ENCODE results near the gene MISP. TPM values are rescaled to one million over a fixed set of nuclear protein-coding genes. Genes with fewer than 3 reads are reported as not detected.

The MISP gene
- total and polyA plus RNA-seq, 4 donors, result 0.12 to 53.3 (median 1.0) TPM; not detected in 1

GRCh38 chr19:749811-750210 lies 1.1 kb upstream of the MISP start:
- 65 to 77% methylated on average over 14 of the region's 14 CpGs for WGBS, 2 donors

DNA sequence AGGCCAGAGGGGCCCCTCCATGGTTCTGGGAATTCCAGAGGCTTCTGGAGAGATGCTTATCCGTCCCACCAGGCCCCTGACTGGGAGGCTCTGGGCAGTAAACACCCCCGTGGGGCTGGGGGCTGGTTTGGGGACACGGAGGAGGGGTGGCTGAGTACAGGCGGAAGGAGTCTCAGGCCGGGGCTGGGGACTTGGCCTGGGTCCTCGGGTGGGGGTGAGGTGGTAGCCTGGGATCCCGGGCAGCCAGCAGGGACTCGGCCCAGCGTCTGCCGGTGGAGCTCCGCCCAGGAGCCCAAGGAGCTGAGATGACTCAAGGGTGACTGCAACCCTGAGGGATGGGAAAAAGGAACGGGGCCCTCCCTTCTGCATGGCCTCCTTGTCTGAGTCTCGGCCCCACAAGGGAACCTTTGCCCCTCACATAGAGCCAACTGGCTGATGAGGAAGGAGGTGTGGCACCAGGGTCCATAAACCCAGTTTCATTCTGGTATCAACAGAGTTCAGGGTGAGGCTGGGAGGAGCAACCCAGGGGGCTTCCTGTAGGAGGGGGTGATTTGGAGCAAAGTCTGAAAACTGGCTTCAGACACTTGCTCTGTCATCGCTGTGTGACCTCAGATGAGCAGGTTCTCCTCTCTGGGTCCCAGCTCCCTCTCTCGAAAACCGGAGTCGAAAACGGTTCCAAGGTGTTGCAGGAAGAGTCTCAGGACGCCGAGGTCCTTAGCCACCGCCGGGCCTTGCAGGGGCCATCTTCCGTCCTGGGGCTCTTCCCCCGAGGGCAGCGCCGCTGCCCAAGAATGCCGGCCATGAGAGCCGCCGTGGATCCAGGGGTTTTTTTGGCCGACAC lies 809 bp downstream of the MISP start:
- no peak overlapping the region for H3K4me3 ChIP-seq (ENCODE audit: low read length in 2 of 2)
- H3K27me3 ChIP-seq (ENCODE audit: control insufficient read depth in 1 of 2, insufficient read depth in 2 of 2, low read length in 1 of 2), result no peaks in the 10 kb centered on the region
- H3K27ac ChIP-seq (ENCODE audit: low read depth in 1 of 2, low read length in 2 of 2), result no peak overlapping the region
- 55 to 58% methylated on average over 28 to 30 of the region's 30 CpGs for WGBS, 2 donors
- intact Hi-C loops (cut with DNase I), result no loop called here
- H3K36me3 ChIP-seq (ENCODE audit: control insufficient read depth in 1 of 2, insufficient read depth in 2 of 2, low read length in 1 of 2), result no peaks in the 10 kb centered on the region
- DNase-seq (peak in 1 of 2 donors; percentile 81), ATAC-seq (ENCODE audit: low FRiP score) (no peak)
- H3K4me1 ChIP-seq (ENCODE audit: control insufficient read depth in 1 of 2, insufficient read depth in 2 of 2, low read length in 2 of 2), result no peaks in the 10 kb centered on the region
- H3K9me3 ChIP-seq (ENCODE audit: control insufficient read depth, low read length), result no peaks in the 10 kb centered on the region

More at GRCh38 chr19:749811-750210, 1.1 kb upstream of the MISP start:
- intact Hi-C loops (cut with DNase I), result no loop called here
- H3K36me3 ChIP-seq (ENCODE audit: control insufficient read depth in 1 of 2, insufficient read depth in 2 of 2, low read length in 1 of 2), result no peaks in the 10 kb centered on the region
- ATAC-seq (ENCODE audit: low FRiP score) (no peak), DNase-seq (no peak)
- no peaks in the 10 kb centered on the region for H3K27me3 ChIP-seq (ENCODE audit: control insufficient read depth in 1 of 2, insufficient read depth in 2 of 2, low read length in 1 of 2)
- no peaks in the 10 kb centered on the region for H3K4me1 ChIP-seq (ENCODE audit: control insufficient read depth in 1 of 2, insufficient read depth in 2 of 2, low read length in 2 of 2)
- H3K4me3 ChIP-seq (ENCODE audit: low read length in 2 of 2), result no peak overlapping the region
- no peak overlapping the region for H3K27ac ChIP-seq (ENCODE audit: low read depth in 1 of 2, low read length in 2 of 2)
- H3K9me3 ChIP-seq (ENCODE audit: control insufficient read depth, low read length), result peaks cover 2% of the 10 kb centered on the region

GRCh38 chr19:752652-753517 lies 2.0 kb downstream of the MISP start:
- Histone ChIP-seq H3K4me1 (ENCODE audit: control insufficient read depth in 1 of 2, insufficient read depth in 2 of 2, low read length in 2 of 2) (no peaks in the 10 kb centered on the region), H3K4me3 (ENCODE audit: low read length in 2 of 2) (no peak overlapping the region), H3K27ac (ENCODE audit: low read depth in 1 of 2, low read length in 2 of 2) (no peak overlapping the region), H3K27me3 (ENCODE audit: control insufficient read depth in 1 of 2, insufficient read depth in 2 of 2, low read length in 1 of 2) (no peaks in the 10 kb centered on the region), H3K36me3 (ENCODE audit: control insufficient read depth in 1 of 2, insufficient read depth in 2 of 2, low read length in 1 of 2) (no peaks in the 10 kb centered on the region), H3K9me3 (ENCODE audit: control insufficient read depth, low read length) (no peaks in the 10 kb centered on the region)
- intact Hi-C loops (cut with DNase I), result no loop called here
- DNase-seq (peak; percentile 73 to 80), ATAC-seq (ENCODE audit: low FRiP score) (no peak)
- WGBS, 2 donors, result 41% methylated on average over 33 to 39 of the region's 39 CpGs

DNA sequence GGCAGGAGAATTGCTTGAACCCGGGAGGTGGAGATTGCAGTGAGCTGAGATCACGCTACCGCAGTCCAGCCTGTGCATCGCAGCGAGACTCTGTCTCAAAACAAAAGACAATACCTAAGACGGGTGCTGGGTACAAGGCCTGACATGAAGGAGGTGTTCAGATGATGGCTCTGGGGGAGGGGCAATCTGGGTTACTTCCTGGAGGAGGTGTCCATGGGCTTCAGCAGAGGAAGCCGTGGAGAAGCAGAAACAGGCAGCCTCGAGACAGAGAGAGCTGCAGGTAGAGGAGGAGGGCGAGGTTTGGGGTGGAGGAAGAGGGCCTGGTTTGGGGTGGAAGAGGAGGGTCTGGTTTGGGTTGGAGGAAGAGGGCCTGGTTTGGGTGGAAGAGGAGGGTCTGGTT lies 3.6 kb downstream of the MISP start:
- no peak for ATAC-seq (ENCODE audit: low FRiP score)
- WGBS, 2 donors, result 93 to 95% methylated on average over 9 of the region's 9 CpGs
- Histone ChIP-seq H3K27ac (ENCODE audit: low read depth in 1 of 2, low read length in 2 of 2) (no peak overlapping the region), H3K4me3 (ENCODE audit: low read length in 2 of 2) (no peak overlapping the region), H3K9me3 (ENCODE audit: control insufficient read depth, low read length) (peaks cover 3% of the 10 kb centered on the region), H3K27me3 (ENCODE audit: control insufficient read depth in 1 of 2, insufficient read depth in 2 of 2, low read length in 1 of 2) (no peaks in the 10 kb centered on the region), H3K4me1 (ENCODE audit: control insufficient read depth in 1 of 2, insufficient read depth in 2 of 2, low read length in 2 of 2) (no peaks in the 10 kb centered on the region), H3K36me3 (ENCODE audit: control insufficient read depth in 1 of 2, insufficient read depth in 2 of 2, low read length in 1 of 2) (no peaks in the 10 kb centered on the region)
- no peak for DNase-seq
- intact Hi-C loops (cut with DNase I), result no loop called here

- no peak for ATAC-seq (ENCODE audit: low FRiP score)
- intact Hi-C loops (cut with DNase I), result no loop called here
- H3K4me3 ChIP-seq (ENCODE audit: low read length in 2 of 2), result no peak overlapping the region
- H3K9me3 ChIP-seq (ENCODE audit: control insufficient read depth, low read length), result peaks cover 3% of the 10 kb centered on the region
- H3K36me3 ChIP-seq (ENCODE audit: control insufficient read depth in 1 of 2, insufficient read depth in 2 of 2, low read length in 1 of 2), result no peaks in the 10 kb centered on the region
- no peaks in the 10 kb centered on the region for H3K4me1 ChIP-seq (ENCODE audit: control insufficient read depth in 1 of 2, insufficient read depth in 2 of 2, low read length in 2 of 2)
- no peak overlapping the region for H3K27ac ChIP-seq (ENCODE audit: low read depth in 1 of 2, low read length in 2 of 2)
- WGBS, 2 donors, result 94 to 96% methylated on average over 15 of the region's 15 CpGs
- H3K27me3 ChIP-seq (ENCODE audit: control insufficient read depth in 1 of 2, insufficient read depth in 2 of 2, low read length in 1 of 2), result no peaks in the 10 kb centered on the region
- DNase-seq, result no peak
Measured at GRCh38 chr19:755063-755462, 4.2 kb downstream of the MISP start.

DNA sequence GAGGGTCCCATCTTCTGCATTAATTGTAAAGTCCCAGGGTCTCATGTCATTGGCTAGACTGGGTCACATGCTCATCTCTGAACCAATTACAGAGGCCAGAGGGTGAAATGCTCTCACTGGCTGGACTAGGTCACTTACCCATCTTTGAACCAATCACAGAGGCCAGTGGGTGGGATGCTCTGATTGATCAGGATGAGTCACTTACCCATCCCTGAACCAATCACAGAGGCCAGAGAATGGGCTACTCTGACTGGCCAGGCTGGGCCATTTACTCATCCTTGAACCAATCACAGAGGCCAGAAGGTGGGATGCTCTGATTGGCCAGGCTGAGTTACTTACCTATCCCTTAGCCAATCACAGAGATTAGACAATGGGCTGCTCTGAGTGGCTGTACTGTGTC lies 5.3 kb downstream of the MISP start:
- no peak overlapping the region for H3K4me3 ChIP-seq (ENCODE audit: low read length in 2 of 2)
- peaks cover 3% of the 10 kb centered on the region for H3K9me3 ChIP-seq (ENCODE audit: control insufficient read depth, low read length)
- DNase-seq (no peak), ATAC-seq (ENCODE audit: low FRiP score) (no peak)
- no peak overlapping the region for H3K27ac ChIP-seq (ENCODE audit: low read depth in 1 of 2, low read length in 2 of 2)
- intact Hi-C loops (cut with DNase I), result no loop called here
- H3K27me3 ChIP-seq (ENCODE audit: control insufficient read depth in 1 of 2, insufficient read depth in 2 of 2, low read length in 1 of 2), result no peaks in the 10 kb centered on the region
- H3K36me3 ChIP-seq (ENCODE audit: control insufficient read depth in 1 of 2, insufficient read depth in 2 of 2, low read length in 1 of 2), result no peaks in the 10 kb centered on the region
- no peaks in the 10 kb centered on the region for H3K4me1 ChIP-seq (ENCODE audit: control insufficient read depth in 1 of 2, insufficient read depth in 2 of 2, low read length in 2 of 2)

- intact Hi-C loops (cut with DNase I), result no loop called here
- 87 to 90% methylated on average over 35 to 36 of the region's 36 CpGs for WGBS, 2 donors
- ATAC-seq (ENCODE audit: low FRiP score) (no peak), DNase-seq (no peak)
- Histone ChIP-seq H3K4me1 (ENCODE audit: control insufficient read depth in 1 of 2, insufficient read depth in 2 of 2, low read length in 2 of 2) (no peaks in the 10 kb centered on the region), H3K9me3 (ENCODE audit: control insufficient read depth, low read length) (peaks cover 3% of the 10 kb centered on the region), H3K27ac (ENCODE audit: low read depth in 1 of 2, low read length in 2 of 2) (no peak overlapping the region), H3K27me3 (ENCODE audit: control insufficient read depth in 1 of 2, insufficient read depth in 2 of 2, low read length in 1 of 2) (no peaks in the 10 kb centered on the region), H3K4me3 (ENCODE audit: low read length in 2 of 2) (no peak overlapping the region), H3K36me3 (ENCODE audit: control insufficient read depth in 1 of 2, insufficient read depth in 2 of 2, low read length in 1 of 2) (no peaks in the 10 kb centered on the region)
Measured at GRCh38 chr19:756821-757688, 6.1 kb downstream of the MISP start.

DNA sequence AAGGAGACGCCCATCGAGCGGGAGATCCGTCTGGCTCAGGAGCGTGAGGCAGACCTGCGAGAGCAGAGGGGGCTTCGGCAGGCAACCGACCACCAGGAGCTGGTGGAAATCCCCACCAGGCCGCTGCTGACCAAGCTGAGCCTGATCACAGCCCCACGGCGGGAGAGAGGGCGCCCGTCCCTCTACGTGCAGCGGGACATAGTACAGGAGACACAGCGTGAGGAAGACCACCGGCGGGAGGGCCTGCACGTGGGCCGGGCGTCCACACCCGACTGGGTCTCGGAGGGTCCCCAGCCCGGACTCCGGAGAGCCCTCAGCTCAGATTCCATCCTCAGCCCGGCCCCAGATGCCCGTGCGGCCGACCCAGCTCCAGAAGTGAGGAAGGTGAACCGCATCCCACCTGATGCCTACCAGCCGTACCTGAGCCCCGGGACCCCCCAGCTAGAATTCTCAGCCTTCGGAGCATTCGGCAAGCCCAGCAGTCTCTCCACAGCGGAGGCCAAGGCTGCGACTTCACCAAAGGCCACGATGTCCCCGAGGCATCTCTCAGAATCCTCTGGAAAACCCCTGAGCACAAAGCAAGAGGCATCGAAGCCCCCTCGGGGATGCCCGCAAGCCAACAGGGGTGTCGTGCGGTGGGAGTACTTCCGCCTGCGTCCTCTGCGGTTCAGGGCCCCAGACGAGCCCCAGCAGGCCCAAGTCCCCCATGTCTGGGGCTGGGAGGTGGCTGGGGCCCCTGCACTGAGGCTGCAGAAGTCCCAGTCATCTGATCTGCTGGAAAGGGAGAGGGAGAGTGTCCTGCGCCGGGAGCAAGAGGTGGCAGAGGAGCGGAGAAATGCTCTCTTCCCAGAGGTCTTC lies 7.1 kb downstream of the MISP start:
- intact Hi-C loops (cut with DNase I), result no loop called here
- 95 to 96% methylated on average over 50 of the region's 50 CpGs for WGBS, 2 donors
- DNase-seq, result no peak

More for the DNA sequence above, 7.1 kb downstream of the MISP start:
- ATAC-seq (ENCODE audit: low FRiP score), result peak; percentile 24
- H3K4me3 ChIP-seq (ENCODE audit: low read length in 2 of 2), result no peak overlapping the region
- no peaks in the 10 kb centered on the region for H3K36me3 ChIP-seq (ENCODE audit: control insufficient read depth in 1 of 2, insufficient read depth in 2 of 2, low read length in 1 of 2)
- H3K27me3 ChIP-seq (ENCODE audit: control insufficient read depth in 1 of 2, insufficient read depth in 2 of 2, low read length in 1 of 2), result no peaks in the 10 kb centered on the region
- H3K4me1 ChIP-seq (ENCODE audit: control insufficient read depth in 1 of 2, insufficient read depth in 2 of 2, low read length in 2 of 2), result no peaks in the 10 kb centered on the region
- H3K9me3 ChIP-seq (ENCODE audit: control insufficient read depth, low read length), result peaks cover 3% of the 10 kb centered on the region
- no peak overlapping the region for H3K27ac ChIP-seq (ENCODE audit: low read depth in 1 of 2, low read length in 2 of 2)
